A549 (cell line): ENCODE measurements around the gene ATN1. TPM values are rescaled to one million over a fixed set of nuclear protein-coding genes. Genes with fewer than 3 reads are reported as not detected.

ENCODE experiments used
- ATAC-seq, 2 experiments: fragments of 200-7000 bp in 1 of 2; fragments of >200 bp in 1 of 2; cut with Nextera tagmentation in 1 of 2; cut with Tn5 transposase in 1 of 2; 3 replicates each; pipeline versions ENCODE4 v1.8.0 to v1.9.1; 2018 to 2020; ENCODE audit warnings: mild to moderate bottlenecking in 1 of 2, moderate library complexity in 1 of 2
- CTCF ChIA-PET: fragments of 300-600 bp; sonication (Branson Sonifier 250); formaldehyde crosslinking; extraction: SDS; loops from one replicate; lab custom pipeline; 2021; ENCODE audit warnings: antibody characterized with exemption, inconsistent platforms; lab: Yijun Ruan, JAX
- POLR2A ChIA-PET: fragments of 350-600 bp; formaldehyde crosslinking; extraction: SDS; loops from one replicate; lab custom pipeline; 2021; ENCODE audit warnings: antibody characterized with exemption, inconsistent platforms; lab: Yijun Ruan, JAX
- DNase-seq, 2 experiments: peaks; one replicate each; pipeline versions ENCODE4 v3.0.0 to v3.0.0-alpha.2; 2011 to 2016; ENCODE audit warnings: low read depth in 1 of 2, low spot score in 1 of 2
- FAIRE-seq: peaks from 2 replicates; lab custom pipeline; 2011; peaks lifted over from hg19 to GRCh38; lab: Jason Lieb, UNC
- H3K27ac ChIP-seq, 2 experiments: fragments of >200 bp; sonication (Bioruptor Twin); formaldehyde crosslinking; 3 replicates each; pipeline ENCODE4 v1.5.1; 2016 to 2017
- H3K4me1 ChIP-seq: fragments of >200 bp; sonication (Bioruptor Twin); formaldehyde crosslinking; 3 replicates; pipeline ENCODE4 v1.6.1; 2016
- H3K4me2 ChIP-seq: fragments of >200 bp; sonication (Bioruptor Twin); formaldehyde crosslinking; 3 replicates; pipeline ENCODE4 v1.6.1; 2016
- H3K4me3 ChIP-seq: fragments of >200 bp; sonication (Bioruptor Twin); formaldehyde crosslinking; 3 replicates; pipeline ENCODE4 v1.5.1; 2016
- H3K9me3 ChIP-seq: fragments of >200 bp; sonication (Bioruptor Twin); formaldehyde crosslinking; 3 replicates; pipeline ENCODE4 v1.6.1; 2016
- ATOH8 ChIP-seq: fragments of 250-450 bp; sonication (Bioruptor Pico); IDR thresholded peaks from 2 replicates; pipeline ENCODE4 v1.5.0; 2020; ENCODE audit warnings: low read depth, mild to moderate bottlenecking, moderate library complexity
- CHD2 ChIP-seq: fragments of 150-350 bp; IDR thresholded peaks from 2 replicates; pipeline ENCODE4 v1.6.1; 2014; ENCODE audit warnings: low read length; ENCODE audit not compliant: partially characterized antibody
- CHD4 ChIP-seq: fragments of 200-600 bp; sonication (generic); IDR thresholded peaks from 2 replicates; pipeline ENCODE4 v1.6.1; 2016; ENCODE audit warnings: antibody characterized with exemption, mild to moderate bottlenecking, borderline replicate concordance
- EHF ChIP-seq: fragments of 250-450 bp; sonication (Bioruptor Pico); IDR thresholded peaks from 2 replicates; pipeline ENCODE4 v1.5.0; 2020; ENCODE audit warnings: mild to moderate bottlenecking
- EHMT2 ChIP-seq: fragments of 200-600 bp; sonication (generic); IDR thresholded peaks from 2 replicates; pipeline ENCODE4 v1.6.1; 2016; ENCODE audit warnings: antibody characterized with exemption, low read depth, mild to moderate bottlenecking, moderate library complexity
- EP300 ChIP-seq, 2 experiments: fragments of >200 bp; sonication (Bioruptor Twin); formaldehyde crosslinking; IDR thresholded peaks; 2 replicates in 1 of 2; 3 replicates in 1 of 2; pipeline ENCODE4 v1.6.1; 2016 to 2017
- FOSB ChIP-seq: fragments of 250-450 bp; sonication (Bioruptor Pico); IDR thresholded peaks from 2 replicates; pipeline ENCODE4 v1.5.0; 2020; ENCODE audit warnings: mild to moderate bottlenecking, moderate library complexity
- FOSL2 ChIP-seq, 2 experiments: fragments of 450-650 bp in 1 of 2; fragments of >200 bp in 1 of 2; sonication (Bioruptor Twin) in 1 of 2; formaldehyde crosslinking; IDR thresholded peaks; 2 replicates each; pipeline versions ENCODE4 v1.5.0 to v1.6.1; 2016 to 2020; ENCODE audit warnings: mild to moderate bottlenecking in 1 of 2, moderate library complexity in 1 of 2
- HDAC2 ChIP-seq: fragments of 200-600 bp; sonication (generic); IDR thresholded peaks from 2 replicates; pipeline ENCODE4 v1.6.1; 2016
- HOXA7 ChIP-seq: fragments of 250-450 bp; sonication (Bioruptor Pico); IDR thresholded peaks from 2 replicates; pipeline ENCODE4 v1.5.0; 2020; ENCODE audit warnings: mild to moderate bottlenecking, moderate library complexity
- HOXB13 ChIP-seq: fragments of 250-450 bp; sonication (Bioruptor Pico); IDR thresholded peaks from 2 replicates; pipeline ENCODE4 v1.5.0; 2020; ENCODE audit warnings: low read depth, mild to moderate bottlenecking, moderate library complexity
- JUN ChIP-seq, 2 experiments: fragments of >200 bp; sonication (Bioruptor Twin); formaldehyde crosslinking; IDR thresholded peaks; 2 replicates in 1 of 2; 3 replicates in 1 of 2; pipeline ENCODE4 v1.6.1; 2016 to 2017
- JUNB ChIP-seq: fragments of >200 bp; sonication (Bioruptor Twin); formaldehyde crosslinking; IDR thresholded peaks from 2 replicates; pipeline ENCODE4 v1.6.1; 2016
- KDM1A ChIP-seq: fragments of 200-600 bp; sonication (generic); IDR thresholded peaks from 2 replicates; pipeline ENCODE4 v1.6.1; 2016; ENCODE audit warnings: low read depth, mild to moderate bottlenecking
- KDM5A ChIP-seq: fragments of 200-600 bp; sonication (generic); IDR thresholded peaks from 2 replicates; pipeline ENCODE4 v1.6.1; 2016; ENCODE audit warnings: antibody characterized with exemption, mild to moderate bottlenecking
- MAFK ChIP-seq: fragments of 450-650 bp; IDR thresholded peaks from 2 replicates; pipeline ENCODE4 v1.6.1; 2014; ENCODE audit not compliant: partially characterized antibody
- MAZ ChIP-seq: fragments of 150-350 bp; IDR thresholded peaks from 2 replicates; pipeline ENCODE4 v1.6.1; 2014; ENCODE audit warnings: antibody characterized with exemption, low read depth, low read length, borderline replicate concordance
- NPAS2 ChIP-seq: fragments of 250-450 bp; sonication (Bioruptor Pico); IDR thresholded peaks from 2 replicates; pipeline ENCODE4 v1.8.0; 2022; ENCODE audit warnings: mild to moderate bottlenecking, moderate library complexity, borderline replicate concordance
- PHF8 ChIP-seq: fragments of 200-600 bp; sonication (generic); IDR thresholded peaks from 2 replicates; pipeline ENCODE4 v1.6.1; 2016; ENCODE audit warnings: low read depth, mild to moderate bottlenecking, antibody characterized with exemption, moderate library complexity, borderline replicate concordance
- POLR2A ChIP-seq: IDR thresholded peaks from 2 replicates; pipeline ENCODE4 v1.6.1; 2012; ENCODE audit warnings: mild to moderate bottlenecking, low read length
- RAD21 ChIP-seq, 2 experiments: fragments of >200 bp in 1 of 2; sonication (Bioruptor Twin) in 1 of 2; formaldehyde crosslinking in 1 of 2; IDR thresholded peaks in 1 of 2; conservative IDR thresholded peaks in 1 of 2; 2 replicates in 1 of 2; 3 replicates in 1 of 2; pipeline ENCODE4 v1.6.1; 2012 to 2018; ENCODE audit warnings: inconsistent platforms in 1 of 2
- REST ChIP-seq: fragments of 200-600 bp; sonication (generic); IDR thresholded peaks from 2 replicates; pipeline ENCODE4 v1.6.1; 2016; ENCODE audit warnings: antibody characterized with exemption, mild to moderate bottlenecking, moderate library complexity
- RFX5 ChIP-seq: fragments of 450-650 bp; IDR thresholded peaks from 2 replicates; pipeline ENCODE4 v1.7.1; 2014; ENCODE audit warnings: antibody characterized with exemption, mild to moderate bottlenecking, moderate library complexity
- SREBF2 ChIP-seq: fragments of 450-650 bp; IDR thresholded peaks from 2 replicates; pipeline ENCODE4 v1.6.1; 2014; ENCODE audit warnings: mild to moderate bottlenecking, moderate library complexity
- TFCP2L1 ChIP-seq: fragments of 250-450 bp; sonication (Bioruptor Pico); IDR thresholded peaks from 2 replicates; pipeline ENCODE4 v1.5.0; 2021; ENCODE audit warnings: mild to moderate bottlenecking
- TP53 ChIP-seq: fragments of 250-450 bp; sonication (Bioruptor Pico); IDR thresholded peaks from 2 replicates; pipeline ENCODE4 v1.5.0; 2021; ENCODE audit warnings: mild to moderate bottlenecking, moderate library complexity
- ZC3H11A ChIP-seq: fragments of 450-650 bp; IDR thresholded peaks from 2 replicates; pipeline ENCODE4 v1.6.1; 2014; ENCODE audit warnings: antibody characterized with exemption, mild to moderate bottlenecking
- ZFP36 ChIP-seq: fragments of 450-650 bp; IDR thresholded peaks from 2 replicates; pipeline ENCODE4 v1.6.1; 2014; ENCODE audit warnings: borderline replicate concordance; ENCODE audit not compliant: partially characterized antibody
- WGBS: methylation state at CpG from one replicate; pipeline ENCODE4 v1.1.6; 2017; ENCODE audit errors: missing lambda C conversion rate; 5-methylcytosine and 5-hydroxymethylcytosine counted together
- polyA plus RNA-seq, 4 experiments: library from polyadenylated mRNA; depleted of rRNA in 3 of 4; stranded (reverse); fragments of >200 nt; fragmentation: RNase III in 1 of 4; extraction: RNeasy Plus Mini Kit Qiagen cat#74134 plus additional on column Dnase treatment in 1 of 4; gene quantifications; 2 replicates in 3 of 4; 3 replicates in 1 of 4; pipeline ENCODE4 v1.2.3, GENCODE V29; 2011 to 2017
- TF ChIP-seq, protein P1 (sequence below): IDR thresholded peaks from 2 replicates; pipeline ENCODE4 v1.6.1; 2012; ENCODE audit warnings: low read depth, borderline replicate concordance
- TF ChIP-seq, protein P2 (sequence below): IDR thresholded peaks from 2 replicates; pipeline ENCODE4 v1.6.1; 2012
- TF ChIP-seq, protein P3 (sequence below): fragments of >200 bp; sonication (Bioruptor Twin); formaldehyde crosslinking; IDR thresholded peaks from 2 replicates; pipeline ENCODE4 v1.6.1; 2016

The ATN1 gene
- polyA plus RNA-seq, 2 of the 4 experiments (the other 2 are of a cell fraction), result 11.3 to 51.6 TPM

- no peak for TF ChIP-seq ZFP36
- no peak for TF ChIP-seq RFX5
- TF ChIP-seq TP53 (CRISPR knock-in tag), result no peak
- TF ChIP-seq REST, result no peak
- TF ChIP-seq KDM5A, result no peak
- TF ChIP-seq EP300 (IDR thresholded peaks at IDR 0.05), result no peak
- TF ChIP-seq MAZ, result no peak
- TF ChIP-seq MAFK, result no peak
- no peak for TF ChIP-seq CHD4
- TF ChIP-seq FOSB (CRISPR knock-in tag), result no peak
- no peak for TF ChIP-seq CHD2
- TF ChIP-seq EHMT2, result no peak
- no peak for TF ChIP-seq JUN (IDR thresholded peaks at IDR 0.05)
- TF ChIP-seq ZC3H11A, result no peak
- TF ChIP-seq FOSL2 (IDR thresholded peaks at IDR 0.05), result no peak
- no peak for TF ChIP-seq FOSL2 (CRISPR knock-in tag; IDR thresholded peaks at IDR 0.05)
- TF ChIP-seq PHF8, result no peak
- no peak for TF ChIP-seq HOXA7 (CRISPR knock-in tag)
- TF ChIP-seq KDM1A, result no peak
- H3K4me1 ChIP-seq, result peaks cover 10% of the 10 kb centered on the region; the same call in 2 of the 3 replicates
- FAIRE-seq (no peak), DNase-seq (no peak), ATAC-seq (no peak)
- no peak overlapping the region for H3K4me2 ChIP-seq
- H3K27ac ChIP-seq, result no peak overlapping the region
- no peak overlapping the region for H3K4me3 ChIP-seq
- H3K9me3 ChIP-seq, result no peaks in the 10 kb centered on the region
- POLR2A ChIA-PET, result no interaction called here
- WGBS, result 84% methylated on average over 16 of the region's 20 CpGs
- CTCF ChIA-PET, result interaction anchor here (1.0 to 22.6 kb wide), 7 partner anchors 10 to 109 kb away, joined by 3 to 370 read pairs (median 5); partner anchors contain the start of genes ATN1 and SPSB2
Measured at GRCh38 chr12:6951551-6952120, 23.9 kb downstream of the ATN1 start.

GRCh38 chr12:6952121-6952862, 24.5 kb downstream of the ATN1 start:
- CTCF ChIA-PET, result interaction anchor here (1.0 to 22.6 kb wide), 6 partner anchors 9 to 109 kb away, joined by 3 to 370 read pairs (median 10); partner anchors contain the start of gene ATN1
- Histone ChIP-seq H3K4me3 (no peak overlapping the region), H3K9me3 (no peaks in the 10 kb centered on the region), H3K4me1 (peaks cover 4% of the 10 kb centered on the region; the same call in 2 of the 3 replicates), H3K27ac (no peak overlapping the region), H3K4me2 (no peak overlapping the region)
- no peak for FAIRE-seq
- DNase-seq, result no peak
- no peak for ATAC-seq
- POLR2A ChIA-PET, result interaction anchor here (0.6 kb wide), 1 partner anchor 9 kb away, joined by 3 read pairs; no protein-coding TSS in a partner anchor
- 86% methylated on average over 19 of the region's 22 CpGs for WGBS
- no peak for TF ChIP-seq ATOH8 (CRISPR knock-in tag)
- no peak for TF ChIP-seq POLR2A
- TF ChIP-seq, protein P1, sequence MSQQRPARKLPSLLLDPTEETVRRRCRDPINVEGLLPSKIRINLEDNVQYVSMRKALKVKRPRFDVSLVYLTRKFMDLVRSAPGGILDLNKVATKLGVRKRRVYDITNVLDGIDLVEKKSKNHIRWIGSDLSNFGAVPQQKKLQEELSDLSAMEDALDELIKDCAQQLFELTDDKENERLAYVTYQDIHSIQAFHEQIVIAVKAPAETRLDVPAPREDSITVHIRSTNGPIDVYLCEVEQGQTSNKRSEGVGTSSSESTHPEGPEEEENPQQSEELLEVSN, result no peak
- TF ChIP-seq SREBF2, result no peak
- TF ChIP-seq HDAC2, result no peak
- no peak for TF ChIP-seq CHD2
- TF ChIP-seq RAD21 (conservative IDR thresholded peaks at IDR 0.05 in 1 of 2, IDR thresholded peaks at IDR 0.05 in 1 of 2), result no peak
- TF ChIP-seq MAZ, result no peak
- TF ChIP-seq EHMT2, result no peak
- no peak for TF ChIP-seq EHF (CRISPR knock-in tag)
- TF ChIP-seq HOXB13 (CRISPR knock-in tag), result no peak
- no peak for TF ChIP-seq RFX5
- no peak for TF ChIP-seq FOSL2 (IDR thresholded peaks at IDR 0.05)
- TF ChIP-seq FOSL2 (CRISPR knock-in tag; IDR thresholded peaks at IDR 0.05), result no peak
- TF ChIP-seq, protein P2, sequence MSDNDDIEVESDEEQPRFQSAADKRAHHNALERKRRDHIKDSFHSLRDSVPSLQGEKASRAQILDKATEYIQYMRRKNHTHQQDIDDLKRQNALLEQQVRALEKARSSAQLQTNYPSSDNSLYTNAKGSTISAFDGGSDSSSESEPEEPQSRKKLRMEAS, result no peak
- TF ChIP-seq, protein P3, sequence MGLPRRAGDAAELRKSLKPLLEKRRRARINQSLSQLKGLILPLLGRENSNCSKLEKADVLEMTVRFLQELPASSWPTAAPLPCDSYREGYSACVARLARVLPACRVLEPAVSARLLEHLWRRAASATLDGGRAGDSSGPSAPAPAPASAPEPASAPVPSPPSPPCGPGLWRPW, result no peak
- no peak for TF ChIP-seq KDM1A
- no peak for TF ChIP-seq NPAS2 (CRISPR knock-in tag)
- TF ChIP-seq JUNB, result no peak
- no peak for TF ChIP-seq TFCP2L1 (CRISPR knock-in tag)
